K562 (cell line): ENCODE measurements around the gene UBQLN3. TPM values are rescaled to one million over a fixed set of nuclear protein-coding genes. Genes with fewer than 3 reads are reported as not detected.

ENCODE experiments used
- ATF1 ChIP-seq, 2 experiments: fragments of 450-650 bp in 1 of 2; IDR thresholded peaks; 2 replicates each; pipeline ENCODE4 v1.6.1; 2016; ENCODE audit warnings: missing compliant biosample characterization in 1 of 2, missing genetic modification characterization in 1 of 2
- CBX5 ChIP-seq: IDR thresholded peaks from 2 replicates; pipeline ENCODE4 v1.6.1; 2014; ENCODE audit warnings: low read depth, borderline replicate concordance
- CREB3 ChIP-seq: fragments of 450-650 bp; conservative IDR thresholded peaks from 2 replicates; pipeline ENCODE4 v1.6.1; 2016; ENCODE audit warnings: missing genetic modification characterization, low read depth, mild to moderate bottlenecking, missing compliant biosample characterization, moderate library complexity
- DNMT1 ChIP-seq: fragments of 450-650 bp; IDR thresholded peaks from 2 replicates; pipeline ENCODE4 v1.6.1; 2016; ENCODE audit warnings: antibody characterized with exemption, mild to moderate bottlenecking
- E2F4 ChIP-seq: sonication (generic); formaldehyde crosslinking; IDR thresholded peaks from 2 replicates; pipeline ENCODE4 v1.8.0; 2022; ENCODE audit warnings: mild to moderate bottlenecking, low read depth, missing genetic modification reagents
- FOSL1 ChIP-seq: fragments of 200-800 bp; sonication (Bioruptor generic); conservative IDR thresholded peaks from 2 replicates; pipeline ENCODE4 v1.6.1; 2016; ENCODE audit warnings: missing genetic modification characterization, missing compliant biosample characterization
- ILF3 ChIP-seq: fragments of 450-650 bp; IDR thresholded peaks from 2 replicates; pipeline ENCODE4 v1.6.1; 2018; ENCODE audit warnings: antibody characterized with exemption, mild to moderate bottlenecking, moderate library complexity, borderline replicate concordance
- IRF9 ChIP-seq: fragments of 450-650 bp; IDR thresholded peaks from 2 replicates; pipeline ENCODE4 v1.6.1; 2016; ENCODE audit warnings: missing biosample characterization, missing genetic modification characterization
- MEF2A ChIP-seq: IDR thresholded peaks from 2 replicates; pipeline ENCODE4 v1.6.1; 2011; ENCODE audit warnings: low read depth, mild to moderate bottlenecking, low read length, moderate library complexity; ENCODE audit not compliant: control insufficient read depth
- MLX ChIP-seq, 2 experiments: fragments of 450-650 bp in 1 of 2; sonication (generic) in 1 of 2; formaldehyde crosslinking; conservative IDR thresholded peaks; 2 replicates each; pipeline versions ENCODE4 v1.4.0 to v1.8.1; 2020 to 2022; ENCODE audit warnings: mild to moderate bottlenecking in 1 of 2, missing genetic modification reagents in 1 of 2
- MTA1 ChIP-seq: fragments of 450-650 bp; IDR thresholded peaks from 2 replicates; pipeline ENCODE4 v1.6.1; 2017; ENCODE audit warnings: borderline replicate concordance
- NCOA1 ChIP-seq: fragments of 450-650 bp; IDR thresholded peaks from 2 replicates; pipeline ENCODE4 v1.6.1; 2016; ENCODE audit warnings: low read depth
- STAG1 ChIP-seq: sonication (generic); formaldehyde crosslinking; IDR thresholded peaks from 2 replicates; pipeline ENCODE4 v1.5.0; 2020; ENCODE audit warnings: missing genetic modification reagents, borderline replicate concordance
- XRCC4 ChIP-seq: IDR thresholded peaks from one replicate; pipeline ENCODE4 v1.6.1; 2011; ENCODE audit not compliant: insufficient read depth, insufficient read length; ENCODE audit errors: extremely low read depth
- ZBTB12 ChIP-seq: fragments of 250-450 bp; sonication (Bioruptor Pico); IDR thresholded peaks from 2 replicates; pipeline ENCODE4 v1.4.0; 2020
- ZBTB17 ChIP-seq: fragments of 450-650 bp; formaldehyde crosslinking; IDR thresholded peaks from 2 replicates; pipeline ENCODE4 v1.4.0; 2020; ENCODE audit warnings: mild to moderate bottlenecking
- ZBTB34 ChIP-seq: fragments of 250-450 bp; sonication (Bioruptor Pico); IDR thresholded peaks from 2 replicates; pipeline ENCODE4 v1.8.0; 2021; ENCODE audit warnings: mild to moderate bottlenecking, moderate library complexity
- ZBTB5 ChIP-seq: fragments of 450-650 bp; IDR thresholded peaks from 2 replicates; pipeline ENCODE4 v1.6.1; 2017; ENCODE audit warnings: antibody characterized with exemption
- ZNF263 ChIP-seq: sonication (generic); formaldehyde crosslinking; IDR thresholded peaks from 2 replicates; pipeline ENCODE4 v1.8.0; 2022; ENCODE audit warnings: mild to moderate bottlenecking, missing genetic modification reagents, borderline replicate concordance
- polyA plus RNA-seq, 8 experiments: library from polyadenylated mRNA; depleted of rRNA in 4 of 8; stranded (reverse) in 5 of 8; unstranded in 3 of 8; fragments of >200 nt; fragmentation: Nextera tagmentation in 2 of 8; fragmentation: Illumina TruSeq in 1 of 8; extraction: Ambion mirVana in 2 of 8; extraction: Trizol in 1 of 8; gene quantifications; 2 replicates each; pipeline versions ENCODE4 v1.2.1 to v1.2.3, GENCODE V29; 2011 to 2014; ENCODE audit warnings: inconsistent platforms in 1 of 8, missing spikeins in 1 of 8
- total RNA-seq, 7 experiments: library from RNA; depleted of rRNA in 6 of 7; stranded (reverse); fragments of >200 nt in 6 of 7; fragmentation: Illumina TruSeq in 2 of 7; extraction: Trizol in 2 of 7; gene quantifications; 2 replicates each; pipeline versions ENCODE4 v1.2.1 to v1.2.3, GENCODE V29; 2011 to 2021; ENCODE audit warnings: low replicate concordance in 1 of 7

UBQLN3 gene
- total and polyA plus RNA-seq, 9 of the 15 experiments (the other 6 are each of a cell fraction or from before 2014, with no cell fraction given), result 0.01 to 0.27 TPM; not detected in 7

- no peak for TF ChIP-seq ILF3
- no peak for TF ChIP-seq CBX5
- no peak for TF ChIP-seq MTA1
- TF ChIP-seq ZBTB12 (CRISPR knock-in tag), result no peak
- TF ChIP-seq ZNF263 (CRISPR knock-in tag), result no peak
- TF ChIP-seq STAG1 (CRISPR knock-in tag), result no peak
- TF ChIP-seq IRF9, result no peak
- no peak for TF ChIP-seq ZBTB17 (CRISPR knock-in tag)
- no peak for TF ChIP-seq ZBTB5
- no peak for TF ChIP-seq ZBTB34 (CRISPR knock-in tag)
- TF ChIP-seq MLX (CRISPR knock-in tag; conservative IDR thresholded peaks at IDR 0.05), result no peak
- no peak for TF ChIP-seq CREB3 (tag)
- no peak for TF ChIP-seq DNMT1
- TF ChIP-seq ATF1 (CRISPR knock-in tag; IDR thresholded peaks at IDR 0.05), result no peak
- TF ChIP-seq ATF1 (tag; IDR thresholded peaks at IDR 0.05), result no peak
- TF ChIP-seq FOSL1, result no peak
- peak; percentile 26; the same call in 1 of the 2 replicates for TF ChIP-seq NCOA1
- no peak for TF ChIP-seq E2F4 (CRISPR knock-in tag)
- no peak for TF ChIP-seq XRCC4
- TF ChIP-seq MEF2A, result no peak
These were observed 21.5 kb upstream of the UBQLN3 start (continued) for GRCh38 chr11:5531053-5531831.
